SHP77 (cell line): ENCODE measurements around the gene USP48.
A peak's percentile ranks its signal among the peaks of the same experiment; 100 is the strongest.

Experiments used
- DNase-seq, 2 experiments: peaks; one replicate each; lab custom pipeline; 2025; lab: John Stamatoyannopoulos, UW

USP48 gene

DNA sequence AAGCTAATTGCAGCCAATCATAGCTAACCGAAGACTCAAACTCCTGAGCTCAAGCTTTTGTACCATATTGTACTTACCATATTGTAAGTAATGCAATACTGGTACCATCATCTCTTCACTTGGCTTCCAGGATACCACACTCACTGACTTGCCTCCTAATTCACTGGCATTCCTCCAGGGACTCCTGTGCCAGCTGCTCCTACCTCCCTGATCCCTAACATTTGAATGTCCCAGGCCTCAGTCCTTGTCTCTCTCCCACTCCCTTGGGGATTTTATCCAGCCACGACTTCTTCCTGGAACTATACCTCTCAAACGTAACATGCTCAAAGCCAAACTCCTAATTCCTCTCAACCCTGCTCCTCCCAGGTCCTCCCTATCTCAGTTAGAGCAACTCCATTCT is 33.8 kb downstream of the USP48 start:
- no peak for DNase-seq

- DNase-seq, result no peak
These were observed 39.5 kb downstream of the USP48 start for GRCh38 chr1:21743476-21743875.

DNA sequence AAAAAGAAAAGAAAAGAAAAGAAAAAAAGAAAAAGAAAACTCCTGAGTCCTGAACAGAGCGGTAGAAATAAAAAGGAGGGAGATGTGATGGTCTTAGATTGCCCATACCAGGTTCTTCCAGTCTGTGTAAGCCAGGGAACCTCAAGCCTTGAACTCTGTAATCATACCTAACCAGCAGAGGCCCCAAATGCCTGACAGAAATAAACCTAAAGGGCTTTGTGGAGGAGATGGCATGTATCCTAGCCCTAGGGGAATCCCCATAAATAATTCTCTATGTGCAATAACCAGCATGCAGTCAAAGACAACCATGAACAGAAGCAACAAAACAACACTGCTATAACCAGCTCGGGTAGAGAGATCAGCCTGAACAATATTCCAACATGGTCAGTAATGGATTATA is 40.4 kb downstream of the USP48 start:
- no peak for DNase-seq

DNA sequence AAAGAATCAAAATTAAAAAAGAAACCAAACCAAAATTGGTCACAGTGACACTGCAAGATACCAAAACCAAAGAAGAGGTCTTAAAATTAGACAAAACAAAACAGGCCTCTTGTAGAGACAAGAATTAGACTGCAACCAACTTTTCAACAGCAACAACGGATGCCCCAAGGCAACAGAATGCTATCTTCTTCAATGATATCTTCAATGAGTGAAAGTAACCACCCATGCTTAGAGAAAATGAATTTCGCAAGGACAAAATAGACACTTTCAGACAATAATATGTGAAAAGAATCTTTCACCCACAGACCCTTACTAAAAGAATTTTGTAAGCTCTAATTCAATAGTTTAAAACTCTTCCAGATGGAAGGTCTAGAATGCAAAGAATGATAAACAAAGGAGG is 41.7 kb downstream of the USP48 start:
- DNase-seq, result no peak

DNA sequence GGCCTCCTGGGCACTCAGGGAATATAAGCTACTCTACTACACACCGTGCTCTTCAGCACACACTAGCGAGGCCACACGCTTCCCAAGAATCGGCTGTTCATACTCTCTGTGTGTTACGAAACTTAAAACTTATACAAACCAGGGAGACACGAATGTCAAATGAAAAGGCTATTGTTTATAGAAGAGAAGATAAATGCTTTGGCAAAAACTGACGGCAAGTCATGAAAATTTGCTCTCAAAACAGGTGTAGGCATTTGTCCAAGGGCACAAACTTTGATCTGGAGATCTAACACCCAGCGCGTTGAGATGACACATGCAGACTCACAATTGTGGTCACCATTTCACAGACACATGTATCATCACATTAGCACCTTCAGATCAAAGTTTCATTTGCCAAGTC is 46.1 kb downstream of the USP48 start:
- no peak for DNase-seq

DNA sequence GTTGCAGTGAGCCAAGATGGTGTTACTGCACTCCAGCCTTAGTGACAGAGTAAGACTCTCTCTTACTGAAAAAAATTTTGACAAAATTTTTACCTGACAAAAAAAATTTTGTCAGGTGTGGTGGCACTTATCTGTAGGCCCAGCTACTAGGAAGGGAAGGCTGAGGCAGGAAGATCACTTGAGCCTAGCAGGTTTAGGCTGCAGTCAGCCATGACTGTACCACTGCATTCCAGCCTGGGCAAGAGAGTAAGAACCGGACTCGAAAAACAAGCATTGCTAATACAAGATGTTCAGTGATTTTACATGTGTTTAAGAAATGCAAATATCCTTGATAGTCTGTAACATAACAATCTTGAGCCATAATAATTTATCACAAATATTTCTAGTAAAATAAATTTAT is 46.9 kb downstream of the USP48 start:
- DNase-seq, result no peak

DNA sequence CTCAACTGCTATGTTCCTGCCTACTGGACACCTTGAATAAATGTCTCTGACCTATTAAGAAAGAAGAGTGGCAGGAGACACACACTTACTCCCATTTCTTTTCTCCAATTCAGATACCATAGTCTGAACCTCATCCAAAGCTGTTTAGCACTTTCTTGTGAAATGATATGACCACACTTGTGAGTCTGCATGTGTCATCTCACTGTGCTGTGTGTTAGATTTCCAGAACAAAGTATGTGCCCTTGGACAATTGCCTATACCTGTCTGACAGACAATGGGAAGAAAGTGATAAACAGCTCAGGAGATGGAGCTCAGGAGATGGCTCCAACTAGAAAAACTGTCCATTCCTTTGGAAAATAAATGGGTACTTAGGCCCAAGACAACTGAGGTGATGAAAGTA is 48.4 kb downstream of the USP48 start:
- no peak for DNase-seq

GRCh38 chr1:21732664-21733063 is 50.3 kb downstream of the USP48 start:
- DNase-seq, result no peak

- no peak for DNase-seq
These were observed 57.1 kb downstream of the USP48 start for GRCh38 chr1:21725748-21726392.

DNA sequence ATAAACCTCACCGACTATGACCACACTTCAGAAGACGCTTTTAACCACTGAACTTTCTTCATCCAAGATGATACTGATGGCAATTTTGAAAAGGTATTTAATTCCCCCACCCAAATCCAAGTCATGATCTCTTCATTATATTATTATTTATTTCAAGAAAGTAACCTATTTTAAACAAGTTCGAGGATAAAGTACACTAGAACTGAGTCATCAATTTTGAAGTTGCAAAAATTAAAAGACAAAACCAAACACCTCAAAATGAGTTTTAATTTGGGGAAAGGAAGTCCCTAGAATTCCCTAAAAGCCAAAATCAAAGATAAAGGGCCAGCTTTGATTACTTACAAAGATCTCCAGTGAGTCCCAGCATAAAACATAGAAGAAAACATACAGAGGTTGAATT is 58.4 kb downstream of the USP48 start:
- DNase-seq, result no peak

DNA sequence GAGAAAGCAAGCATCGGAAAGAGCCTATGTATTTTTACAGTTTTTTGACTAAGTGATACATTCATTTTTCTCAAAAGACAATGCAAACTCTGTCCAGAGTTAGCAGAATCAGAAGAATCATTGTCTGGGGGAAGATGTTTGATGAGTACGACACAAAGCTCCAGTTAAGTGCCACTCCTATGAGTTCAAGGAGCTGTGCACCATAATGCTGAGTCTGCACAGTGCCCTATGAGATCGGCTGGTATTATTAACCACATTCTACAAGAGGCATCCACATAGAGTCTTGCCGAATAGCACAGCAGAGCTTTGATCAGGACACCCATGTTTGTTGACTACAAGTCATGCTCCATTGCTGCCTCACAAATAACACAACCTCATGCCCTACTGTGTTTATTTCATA is 58.9 kb downstream of the USP48 start:
- DNase-seq, result no peak

DNA sequence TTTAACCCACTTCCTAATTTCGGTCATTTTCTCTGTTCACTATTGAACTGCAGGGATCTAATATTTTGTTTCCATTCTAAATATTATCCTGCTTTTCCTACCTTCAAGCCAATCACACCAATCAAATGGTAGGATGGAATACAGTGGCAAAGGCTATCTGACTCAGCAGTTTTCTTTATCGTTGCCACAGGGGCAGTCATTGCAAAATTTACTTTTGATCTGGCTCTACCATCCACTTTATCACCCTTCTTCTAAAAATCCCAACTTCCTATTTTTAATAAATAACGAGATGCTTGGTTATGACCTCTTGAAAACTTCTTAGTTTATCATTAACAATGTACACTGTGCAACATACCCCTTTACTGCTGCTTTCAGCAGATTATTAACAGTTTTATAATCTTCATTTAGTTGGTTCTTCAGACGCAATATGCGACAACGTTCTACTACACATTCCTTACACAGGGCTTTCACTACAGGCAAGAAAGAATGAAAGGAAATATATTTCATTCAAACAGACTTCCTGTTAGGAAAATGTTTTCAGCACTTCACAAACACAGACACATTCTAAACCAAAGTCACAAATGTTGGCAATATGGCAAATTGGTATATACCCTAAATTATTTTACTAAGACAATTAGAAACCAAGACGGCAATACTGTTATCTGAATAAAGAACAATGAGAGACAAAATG is 61.5 kb downstream of the USP48 start:
- DNase-seq, result no peak

GRCh38 chr1:21716169-21716568 is 66.8 kb downstream of the USP48 start:
- no peak for DNase-seq

GRCh38 chr1:21707891-21708290 is 75.1 kb downstream of the USP48 start:
- DNase-seq, result no peak

DNA sequence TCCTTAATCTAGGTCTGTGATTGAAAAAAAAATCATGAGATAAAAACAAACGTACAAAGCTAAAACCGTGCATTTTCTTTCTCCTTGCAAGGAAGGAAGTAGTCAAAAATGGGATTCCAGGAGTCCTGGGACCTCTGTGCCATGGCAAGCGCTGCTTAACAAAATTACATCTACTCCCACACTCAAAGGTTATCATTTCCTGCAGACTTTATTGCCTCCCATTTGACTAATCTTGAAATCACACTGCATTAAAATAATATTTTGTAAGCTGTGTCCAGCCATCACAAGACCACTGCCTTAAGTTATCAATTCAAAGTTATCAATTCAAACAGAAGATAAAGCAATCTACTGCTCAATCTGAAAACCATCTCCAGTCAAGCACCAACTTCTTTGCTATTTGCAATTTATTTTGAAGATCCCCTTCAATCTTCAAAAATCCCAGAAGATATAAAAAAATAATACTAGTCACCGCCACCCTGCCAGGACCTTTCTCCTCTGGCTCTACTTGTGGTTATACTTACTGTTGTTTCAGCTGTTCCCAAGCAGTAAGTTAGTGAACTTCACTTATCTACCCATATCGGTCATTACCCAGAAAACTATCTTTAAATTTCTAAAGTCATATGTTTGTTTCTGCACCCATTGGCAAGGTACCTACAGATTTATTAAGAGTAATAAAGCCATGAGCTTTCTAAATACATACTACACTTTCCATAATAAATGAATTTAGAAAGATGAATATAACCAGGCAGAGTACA is 75.7 kb downstream of the USP48 start:
- DNase-seq, result no peak

DNA sequence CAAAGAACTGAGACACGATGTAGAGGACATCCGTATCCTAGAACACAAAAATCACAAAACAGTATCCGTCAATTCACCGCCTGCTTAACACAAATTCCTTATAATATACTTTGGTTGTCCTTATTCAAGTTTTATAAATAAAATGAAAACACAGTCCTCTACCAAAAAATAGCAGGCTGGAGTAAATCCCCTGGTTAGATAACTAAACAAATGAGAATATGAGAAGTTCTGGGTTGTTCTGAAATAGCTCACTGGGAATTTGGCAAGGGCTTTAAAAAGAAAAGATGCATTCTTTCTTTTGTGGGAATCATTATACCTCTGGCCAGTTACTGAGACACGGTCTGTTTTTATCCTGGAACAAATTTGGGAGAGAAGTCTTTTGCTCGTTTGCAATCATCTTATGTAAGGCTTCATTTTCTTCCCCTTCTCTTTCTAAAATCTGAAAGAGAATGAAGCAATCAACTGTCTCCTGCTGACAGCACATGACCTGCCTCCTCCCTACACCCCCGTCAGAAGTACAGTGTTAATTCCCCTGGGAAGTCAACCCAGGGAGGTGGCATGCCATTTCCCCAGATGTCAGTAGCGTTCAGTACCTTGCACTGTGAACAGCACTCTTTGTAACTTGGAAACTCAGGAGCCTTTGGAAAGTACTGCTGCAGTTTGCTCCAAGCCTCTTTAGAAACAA is 76.7 kb downstream of the USP48 start:
- no peak for DNase-seq

- no peak for DNase-seq
These were observed 77.5 kb downstream of the USP48 start for GRCh38 chr1:21705303-21705980.

GRCh38 chr1:21704145-21704544 is 78.8 kb downstream of the USP48 start:
- DNase-seq, result no peak

DNA sequence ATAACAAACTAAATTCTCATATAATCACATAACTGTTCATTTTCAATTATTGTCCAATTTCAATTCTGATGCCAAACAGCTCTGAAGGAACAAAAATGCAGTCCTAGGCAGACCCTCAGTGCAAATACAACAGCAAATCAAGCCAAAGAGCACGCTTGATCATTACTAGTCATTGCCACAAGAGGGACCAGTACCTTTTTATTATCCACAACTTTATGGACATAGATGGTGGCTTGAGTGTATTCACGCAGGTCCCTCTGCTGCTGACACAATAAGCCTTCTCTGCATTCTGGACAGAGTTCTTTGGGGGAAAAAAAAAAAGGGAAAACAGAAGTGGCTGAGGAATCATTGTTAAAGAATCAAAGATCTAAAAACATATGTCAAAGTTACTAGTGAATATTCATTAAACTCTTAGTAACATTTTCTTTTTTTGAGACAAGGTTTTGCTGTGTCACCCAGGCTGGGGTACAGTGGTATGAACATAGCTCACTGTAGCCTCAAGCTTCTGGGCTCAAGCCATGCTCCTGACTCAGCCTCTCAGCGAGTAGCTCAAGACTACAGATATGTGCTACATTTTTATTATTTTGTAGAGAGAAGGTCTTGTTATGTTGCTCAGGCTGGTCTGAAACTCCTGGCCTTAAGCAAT is 79.5 kb downstream of the USP48 start:
- DNase-seq, result peak; percentile 3 to 22

DNA sequence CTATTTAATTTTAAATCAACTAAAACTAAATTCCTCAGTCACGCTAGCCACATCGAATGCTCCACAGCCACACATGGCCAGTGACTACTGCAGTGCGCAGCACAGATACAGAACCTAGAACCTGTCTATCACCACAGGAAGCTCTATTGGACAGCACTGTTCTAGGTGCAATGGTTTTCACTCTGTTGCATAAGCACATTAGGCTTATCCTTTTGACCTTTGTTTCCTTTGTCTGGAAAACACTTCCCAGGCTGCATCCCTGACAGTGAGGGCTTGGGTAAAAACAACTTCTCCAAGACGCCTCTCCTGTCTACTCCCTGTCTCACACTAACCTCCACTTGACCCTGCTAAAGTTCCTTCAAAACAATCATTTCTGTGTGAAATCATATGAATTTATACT is 80.2 kb downstream of the USP48 start:
- no peak for DNase-seq

DNA sequence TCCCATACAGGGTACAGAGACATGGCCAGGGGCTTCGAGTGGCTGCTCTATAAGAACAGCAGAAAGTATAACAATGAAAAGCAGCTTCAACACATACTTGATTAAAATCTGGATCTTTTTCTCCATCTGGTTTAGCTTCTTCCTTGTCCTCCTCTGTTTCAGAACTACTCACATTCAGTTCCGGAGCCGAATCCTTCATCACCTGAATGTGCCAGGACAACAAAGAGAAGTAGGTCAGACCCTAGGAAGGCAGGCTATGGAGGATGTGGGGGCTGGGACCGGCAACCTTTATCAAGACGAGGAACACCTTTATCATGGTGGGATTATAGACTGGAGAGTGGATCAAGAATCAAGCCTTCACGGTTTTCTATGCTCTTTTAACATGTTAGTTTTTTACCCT is 81.5 kb downstream of the USP48 start:
- no peak for DNase-seq

GRCh38 chr1:21700094-21700493 is 82.9 kb downstream of the USP48 start:
- DNase-seq, result no peak
